ENCODE results near the gene LPP.
"Not testable (repeated sequence)": the region's sequence is repeated elsewhere in the genome, so short reads cannot be mapped to it uniquely, and the experiment has no call there.

The LPP gene

DNA sequence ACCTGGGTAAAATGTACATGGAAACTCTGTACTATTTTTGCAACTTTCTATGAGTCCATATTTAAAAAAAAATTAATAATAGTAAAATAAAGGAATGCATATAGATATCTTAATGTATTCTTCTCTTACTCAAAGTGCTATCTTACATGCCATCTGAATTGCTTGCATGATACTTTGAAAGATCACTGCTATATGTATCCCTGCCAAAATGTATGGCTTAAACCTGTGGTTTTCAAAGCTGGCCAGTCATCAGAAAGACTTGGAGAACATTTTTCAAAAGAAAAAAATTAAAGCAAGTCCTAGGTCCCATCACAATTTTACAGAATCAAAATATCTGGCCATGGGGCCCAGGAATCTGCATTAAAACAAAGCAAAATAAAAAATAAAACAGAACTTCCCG lies 262.1 kb downstream of the LPP start:
- DNase-seq = no peak

DNA sequence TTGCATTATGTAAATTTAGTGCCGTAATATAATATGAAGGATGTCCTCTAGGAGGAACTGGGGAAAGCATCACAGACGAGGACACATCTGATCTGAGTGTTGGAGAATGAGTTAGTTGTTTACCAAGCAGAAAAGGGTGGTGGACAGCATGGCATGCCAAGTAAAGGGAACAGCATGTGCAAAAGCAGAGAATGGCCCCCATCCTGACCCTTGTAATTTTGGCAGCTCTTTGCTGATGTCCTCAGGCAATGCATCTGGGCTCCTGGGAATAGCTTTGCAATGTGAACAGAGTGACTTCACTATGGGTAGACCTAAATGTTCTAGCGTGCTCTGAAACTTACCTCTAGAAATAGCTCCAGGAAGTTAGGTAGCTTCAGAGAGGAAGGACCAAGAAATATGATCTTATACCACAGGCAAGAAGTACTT lies 263.3 kb downstream of the LPP start:
- no peak for DNase-seq

DNA sequence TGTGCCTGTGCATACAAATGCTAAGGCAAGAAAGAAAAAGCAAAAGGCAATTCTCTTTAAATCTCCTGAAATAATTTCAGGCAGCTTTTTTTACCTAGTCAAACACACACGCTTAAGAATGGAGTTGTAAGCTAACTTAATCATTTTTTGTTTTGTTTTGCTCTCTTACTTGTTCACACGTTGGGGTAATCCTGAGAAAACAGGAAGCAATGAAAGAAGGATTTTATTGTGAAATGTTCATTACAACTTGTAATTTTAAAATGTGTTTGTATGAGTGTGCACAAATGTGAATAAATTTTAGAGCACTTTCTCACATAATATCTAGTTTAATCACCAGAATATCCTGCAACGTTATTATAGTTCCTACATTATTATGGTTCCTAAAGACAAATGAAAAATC lies 263.8 kb downstream of the LPP start:
- no peak for DNase-seq

DNA sequence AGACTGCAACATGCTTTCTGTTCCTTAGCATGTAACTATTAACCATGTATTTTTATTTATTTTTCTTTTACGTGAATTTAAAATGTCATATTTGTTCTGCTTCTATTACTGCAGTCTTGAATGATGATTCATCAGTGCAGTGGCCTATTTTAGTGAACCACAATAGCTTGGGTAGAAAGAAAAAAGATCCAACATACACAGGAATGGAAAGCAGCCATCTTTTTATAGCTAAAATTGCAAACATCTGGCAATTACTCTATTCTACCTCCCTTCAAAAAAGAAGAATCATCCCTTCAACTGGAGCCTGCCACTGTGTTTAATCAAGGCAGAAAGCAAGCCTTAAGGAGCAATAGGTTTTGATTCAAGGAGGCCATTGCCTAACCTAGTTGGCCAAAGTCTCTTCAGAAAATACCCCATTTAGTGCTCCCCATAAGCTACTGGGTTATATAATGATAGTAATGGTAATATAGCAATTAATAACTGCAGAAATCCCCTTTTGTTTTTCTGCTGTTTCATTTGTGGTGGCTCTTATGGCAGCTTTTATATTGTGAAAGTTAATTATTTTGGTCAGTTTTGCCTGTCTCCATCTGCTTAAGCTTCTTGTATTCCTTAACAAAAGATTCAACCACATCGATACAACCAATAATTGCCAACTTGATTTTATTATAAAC lies 267.3 kb downstream of the LPP start:
- DNase-seq = no peak

DNA sequence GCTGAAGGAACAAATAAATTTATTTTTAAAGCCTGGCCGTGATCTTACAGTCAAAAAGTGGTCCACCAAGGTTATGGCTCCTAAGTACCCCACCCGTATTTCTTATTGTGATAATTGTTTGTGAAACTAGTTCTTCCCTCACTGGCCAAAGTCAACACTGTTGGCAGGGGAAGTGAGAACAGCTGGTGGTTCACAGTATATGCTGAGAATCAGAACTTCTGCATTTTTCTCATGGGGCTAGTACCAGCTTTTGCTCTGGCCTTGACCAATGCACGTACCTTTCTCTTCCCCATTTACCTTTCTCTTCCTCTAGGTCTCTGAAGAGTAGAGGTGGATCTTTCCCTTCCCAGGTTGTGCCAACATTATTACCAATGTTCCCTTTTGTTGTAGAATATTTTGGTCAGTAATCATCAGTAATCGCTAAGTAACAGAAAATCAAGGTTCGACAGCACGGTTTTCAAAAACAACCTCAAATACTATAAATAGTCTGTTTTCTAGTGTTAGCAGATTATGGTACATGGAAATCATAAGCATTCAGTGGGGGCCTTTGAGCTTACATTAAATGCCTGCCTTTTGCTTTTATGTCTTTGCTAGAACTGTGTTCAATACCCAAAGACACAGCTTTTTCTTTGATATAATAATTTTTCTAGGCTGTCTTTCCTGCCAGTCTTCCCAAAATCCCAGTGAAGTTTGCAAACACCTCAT lies 268.0 kb downstream of the LPP start:
- DNase-seq = peak; percentile 65

DNA sequence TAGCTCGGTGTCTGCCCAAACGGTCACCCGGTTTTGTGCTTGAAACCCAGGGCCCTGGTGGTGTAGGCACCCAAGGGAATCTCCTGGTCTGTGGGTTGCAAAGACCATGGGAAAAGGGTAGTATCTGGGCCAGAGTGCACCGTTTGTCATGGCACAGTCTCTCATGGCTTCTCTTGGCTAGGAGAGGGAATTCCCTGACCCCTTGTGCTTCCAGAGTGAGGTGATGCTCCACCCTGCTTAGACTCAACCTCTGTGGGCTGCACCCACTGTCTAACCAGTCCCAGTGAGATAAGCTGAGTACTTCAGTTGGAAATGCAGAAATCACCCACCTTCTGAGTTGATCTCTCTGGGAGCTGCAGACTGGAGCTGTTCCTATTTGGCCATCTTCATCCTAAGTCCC lies 274.0 kb downstream of the LPP start:
- DNase-seq = not testable (repeated sequence)

DNA sequence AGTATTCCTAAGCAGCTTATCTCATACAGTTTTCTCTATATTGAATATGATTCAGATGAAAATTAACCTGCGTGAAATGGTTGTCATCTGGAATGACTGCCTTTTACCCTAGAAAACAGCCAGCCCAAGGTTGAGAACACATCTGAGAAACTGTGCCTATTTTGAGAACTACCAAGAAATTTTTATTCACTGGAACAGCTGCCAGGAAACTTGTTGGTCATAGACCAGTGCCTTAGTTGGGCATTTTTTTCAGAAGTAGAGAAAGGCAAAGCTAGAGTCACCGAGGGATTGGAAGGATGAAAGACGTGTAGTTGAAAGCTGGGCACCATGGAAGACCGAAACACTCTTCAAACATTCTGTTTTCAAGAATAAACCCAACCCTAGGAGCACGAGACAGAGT lies 277.1 kb downstream of the LPP start:
- no peak for DNase-seq

DNA sequence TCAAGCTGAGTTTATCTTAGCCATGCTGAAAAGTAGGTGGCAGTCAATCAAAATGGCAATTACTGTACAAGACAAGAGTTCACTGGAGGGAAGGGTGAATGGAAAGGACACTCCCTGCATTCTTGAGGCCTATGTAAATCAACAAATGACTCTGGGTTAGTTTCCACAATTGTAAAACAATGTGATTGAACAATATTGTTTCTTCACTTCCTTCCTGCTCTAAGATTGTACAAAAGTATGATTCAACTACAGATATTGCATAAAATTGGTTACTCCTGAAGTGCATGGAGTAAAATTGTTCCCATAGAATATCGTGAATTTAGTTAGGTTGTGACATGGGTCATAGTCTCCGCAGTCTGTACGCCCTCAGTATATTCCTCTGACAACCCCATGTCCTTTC lies 277.6 kb downstream of the LPP start:
- DNase-seq = peak; percentile 30

DNA sequence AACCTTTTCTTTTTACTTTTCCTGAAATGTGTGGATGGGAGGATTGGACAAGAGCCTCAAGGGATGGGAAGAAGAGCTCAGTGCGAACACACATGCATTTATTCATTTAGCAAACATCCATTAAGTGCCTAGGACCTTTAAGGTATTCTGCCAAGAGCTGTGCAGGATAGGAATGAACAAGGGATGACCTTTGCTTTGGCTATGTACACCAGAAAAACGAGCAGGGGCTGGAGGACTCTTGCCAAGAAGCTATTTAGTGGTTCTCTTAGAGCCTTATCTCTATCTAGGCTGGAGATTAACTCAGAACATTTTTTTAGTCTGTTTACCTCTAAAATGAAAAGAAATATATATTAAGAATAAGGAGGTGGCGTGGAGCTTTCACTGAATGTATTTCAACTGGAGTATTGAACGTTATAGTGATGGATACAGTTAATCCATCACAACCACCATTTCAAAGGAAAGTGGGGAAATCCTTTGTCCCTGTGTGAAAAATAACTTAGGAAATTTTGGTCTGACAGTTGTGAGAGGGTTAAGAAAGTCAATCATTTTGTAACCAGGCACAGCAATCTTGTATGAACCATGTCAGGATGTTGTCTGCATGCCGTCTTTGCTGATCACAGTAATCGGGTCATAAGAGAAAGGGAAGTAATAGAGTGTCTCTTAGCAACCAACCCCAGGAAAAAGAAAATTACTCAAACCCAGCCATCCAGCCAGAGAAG lies 279.0 kb downstream of the LPP start:
- DNase-seq = peak; percentile 39

DNA sequence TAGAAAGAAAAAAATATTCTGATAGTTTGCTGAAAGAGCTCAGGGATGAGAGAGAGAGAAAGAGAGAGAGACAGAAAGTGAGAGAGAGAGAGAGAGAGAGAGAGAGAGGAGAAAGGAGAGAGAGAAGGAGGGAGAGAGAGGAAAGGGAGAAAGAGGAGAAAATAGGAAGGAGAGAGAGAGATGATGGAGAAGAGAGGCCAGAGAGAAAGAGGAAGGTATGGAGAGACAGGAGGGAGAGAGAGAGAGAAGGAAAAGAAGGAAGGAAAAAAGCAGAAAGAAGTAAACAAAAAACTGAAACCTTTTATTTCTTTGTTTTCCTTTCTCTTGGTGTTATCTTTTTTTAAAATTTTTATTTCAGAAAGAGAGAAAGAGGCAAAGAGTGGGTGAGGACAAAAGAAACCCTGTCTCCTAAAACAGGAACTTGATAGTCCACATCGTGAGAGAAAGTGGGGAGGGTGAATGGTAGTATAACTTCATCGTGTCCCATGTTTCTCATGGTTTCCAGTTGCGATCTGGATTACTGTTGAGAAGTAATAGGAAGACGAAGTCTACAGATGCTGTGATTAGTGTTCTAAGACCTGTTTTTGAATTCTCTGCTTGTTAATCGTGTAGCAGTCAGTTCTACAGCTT lies 279.7 kb downstream of the LPP start:
- no peak for DNase-seq

DNA sequence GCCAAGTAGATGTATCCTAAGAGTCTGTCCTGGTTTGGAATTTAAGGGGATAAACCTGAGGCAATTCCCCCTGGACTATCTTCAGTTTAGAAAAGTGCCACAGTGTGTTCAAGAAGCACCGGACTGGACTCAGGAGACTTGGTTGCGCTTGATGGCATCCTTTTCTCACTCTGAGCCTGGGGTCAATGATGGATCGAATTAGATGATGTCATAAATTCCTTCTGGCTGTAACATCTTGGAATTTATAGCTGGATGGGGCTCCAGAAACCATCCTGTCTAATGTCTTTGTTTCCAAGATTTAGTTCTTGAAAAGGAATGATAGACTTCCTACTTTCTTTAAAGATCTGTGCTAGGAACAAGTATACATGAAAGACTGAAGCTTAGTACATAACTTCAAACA lies 280.6 kb downstream of the LPP start:
- DNase-seq = no peak

DNA sequence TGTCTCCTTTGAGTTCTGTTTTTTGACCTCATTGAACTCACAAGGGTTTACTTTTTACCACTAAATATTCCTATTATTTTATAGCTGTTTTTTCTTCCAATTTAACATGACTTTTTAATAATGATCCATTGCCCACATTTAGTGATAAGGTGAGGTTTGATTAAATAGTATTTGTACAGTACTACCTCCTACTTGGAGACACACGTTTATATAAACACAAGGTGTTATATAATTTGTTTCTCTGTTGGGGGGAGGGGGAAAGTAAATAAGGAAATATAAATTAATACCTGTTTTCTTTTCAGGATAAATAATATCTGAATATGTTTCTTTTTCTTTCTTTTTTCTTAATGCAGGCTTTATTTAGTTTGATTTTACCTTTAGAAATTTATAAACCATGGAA lies 281.3 kb downstream of the LPP start:
- no peak for DNase-seq

DNA sequence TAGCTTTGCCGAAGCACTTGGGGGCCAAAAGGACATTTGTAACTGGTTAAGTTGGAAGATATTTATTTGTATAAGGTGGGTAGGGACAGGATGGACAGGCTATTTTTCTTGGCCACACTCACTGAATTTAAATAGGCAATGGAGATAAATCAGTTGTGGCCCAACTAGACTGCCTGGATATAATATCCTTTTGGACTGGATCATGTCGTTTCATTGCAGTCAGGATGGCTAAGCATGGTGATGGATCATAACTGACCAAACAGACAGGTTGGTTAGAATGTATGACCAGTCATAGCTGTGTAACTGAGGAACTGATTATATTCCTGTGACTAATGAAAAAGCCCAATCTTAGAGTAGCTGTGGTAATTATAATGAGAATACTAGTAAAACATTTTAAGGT lies 284.0 kb downstream of the LPP start:
- no peak for DNase-seq

DNA sequence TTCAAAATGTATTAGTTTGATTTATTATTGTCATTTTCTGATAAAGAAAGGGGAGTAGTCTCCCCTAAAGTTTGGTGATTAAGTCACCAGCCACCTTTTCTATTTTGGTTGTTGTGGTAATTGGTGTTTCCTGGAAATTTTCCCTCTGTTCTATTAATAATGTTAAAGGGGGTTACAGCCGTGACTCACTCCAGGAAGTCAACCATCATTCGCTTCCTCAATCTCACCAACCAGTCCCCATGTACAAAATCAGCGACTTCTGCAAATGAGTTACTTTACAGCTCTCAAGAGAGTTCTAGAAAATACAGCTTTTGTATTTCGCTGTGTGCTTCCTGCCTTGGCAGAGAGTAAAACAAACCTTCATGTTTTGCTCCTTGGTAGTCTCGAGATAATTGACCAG lies 285.1 kb downstream of the LPP start:
- DNase-seq = peak; percentile 82

DNA sequence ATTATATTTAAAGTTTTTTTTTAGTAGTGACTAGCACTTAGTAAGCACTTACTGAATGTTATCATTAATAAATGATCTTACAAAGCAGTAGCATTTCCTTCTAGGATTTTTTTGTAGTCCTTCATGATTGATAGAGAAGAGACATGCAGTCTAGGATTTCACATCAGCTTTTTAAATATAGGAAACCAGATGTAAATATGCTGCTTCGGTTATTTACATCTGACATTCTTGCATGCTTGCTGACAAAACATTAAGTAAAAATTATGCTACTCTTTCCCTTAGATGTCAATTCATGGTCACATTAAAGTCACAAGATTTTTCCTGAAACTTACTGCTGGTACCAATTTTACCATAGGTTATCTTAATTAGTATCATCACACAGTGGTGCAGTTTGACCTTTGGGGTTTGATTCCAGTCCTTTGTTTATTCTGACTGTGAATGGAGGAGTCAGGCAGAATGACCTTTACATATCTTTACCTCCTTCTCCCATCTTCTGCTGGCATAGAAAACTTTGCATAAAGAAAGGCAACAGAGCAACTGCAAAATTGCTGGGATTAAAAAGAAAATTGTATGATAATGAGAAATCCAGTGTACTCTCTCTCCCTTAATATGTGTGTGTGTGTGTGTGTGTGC lies 286.5 kb downstream of the LPP start:
- DNase-seq = no peak

DNA sequence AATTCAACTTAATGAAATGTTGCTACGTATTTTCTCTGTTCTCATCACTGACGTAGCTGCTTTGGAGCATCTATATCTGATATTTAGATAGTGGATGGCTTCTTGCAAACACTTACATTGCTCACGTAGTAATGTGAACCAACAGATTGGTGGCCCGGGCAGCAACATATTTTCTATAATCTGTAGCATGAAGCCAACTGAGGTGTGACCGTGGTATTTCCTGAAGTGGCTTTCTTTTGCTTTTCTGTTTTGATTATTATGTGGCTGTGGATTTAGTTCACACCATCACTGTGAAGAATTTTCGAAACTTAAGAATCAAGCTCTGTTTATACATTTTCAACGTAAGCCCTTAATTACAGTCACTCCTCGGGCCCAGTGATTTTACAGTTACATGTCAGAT lies 288.5 kb downstream of the LPP start:
- no peak for DNase-seq

DNA sequence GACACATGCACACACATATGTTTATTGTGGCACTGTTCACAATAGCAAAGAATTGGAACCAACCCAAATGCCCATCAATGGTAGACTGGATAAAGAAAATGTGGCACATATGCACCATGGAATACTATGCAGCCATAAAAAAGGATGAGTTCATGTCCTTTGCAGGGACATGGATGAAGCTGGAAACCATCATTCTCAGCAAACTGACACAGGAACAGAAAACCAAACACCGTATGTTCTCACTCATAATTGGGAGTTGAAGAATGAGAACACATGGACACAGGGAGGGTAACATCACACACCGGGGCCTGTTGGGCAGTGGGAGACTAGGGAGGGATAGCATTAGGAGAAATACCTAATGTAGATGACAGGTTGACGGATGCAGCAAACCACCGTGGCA lies 291.2 kb downstream of the LPP start:
- DNase-seq = not testable (repeated sequence)

DNA sequence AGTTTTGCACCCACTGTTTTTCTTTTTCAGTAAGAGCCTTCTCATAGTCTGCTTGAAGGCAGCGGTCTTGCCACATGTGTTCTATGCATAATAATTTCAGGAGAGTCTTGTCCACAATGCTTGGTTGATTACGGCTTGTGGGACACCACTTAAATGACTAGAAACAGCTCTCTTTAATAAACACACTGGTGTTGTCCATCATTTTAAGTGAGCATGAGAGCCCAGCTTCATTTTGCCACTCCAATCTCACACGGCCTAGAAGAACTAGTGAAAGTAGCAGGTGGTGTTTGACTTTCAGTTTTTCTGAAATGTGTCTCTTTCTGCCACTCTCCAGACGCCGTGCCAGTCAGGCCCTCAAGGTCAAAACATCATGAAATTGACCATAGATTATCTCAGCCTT lies 292.1 kb downstream of the LPP start:
- no peak for DNase-seq

DNA sequence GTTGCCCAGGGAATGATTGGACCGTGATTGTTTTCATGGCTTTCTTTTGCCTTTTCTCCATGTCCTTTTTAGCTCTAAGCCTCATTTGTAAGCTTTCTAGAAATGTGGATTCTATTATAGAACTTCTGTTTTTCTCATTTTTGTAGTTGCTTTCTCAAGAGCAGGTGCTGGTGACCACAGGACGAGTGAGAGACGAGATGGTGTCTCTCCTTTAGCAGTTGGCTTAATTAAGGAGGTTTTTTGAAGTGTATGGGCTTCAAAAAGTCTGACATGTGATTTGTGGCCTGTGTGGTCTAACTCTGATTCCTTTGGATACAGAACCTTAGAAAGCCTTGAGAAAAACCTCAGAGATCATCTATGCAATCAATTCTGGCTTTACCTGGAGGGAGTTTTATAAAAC lies 292.8 kb downstream of the LPP start:
- no peak for DNase-seq

DNA sequence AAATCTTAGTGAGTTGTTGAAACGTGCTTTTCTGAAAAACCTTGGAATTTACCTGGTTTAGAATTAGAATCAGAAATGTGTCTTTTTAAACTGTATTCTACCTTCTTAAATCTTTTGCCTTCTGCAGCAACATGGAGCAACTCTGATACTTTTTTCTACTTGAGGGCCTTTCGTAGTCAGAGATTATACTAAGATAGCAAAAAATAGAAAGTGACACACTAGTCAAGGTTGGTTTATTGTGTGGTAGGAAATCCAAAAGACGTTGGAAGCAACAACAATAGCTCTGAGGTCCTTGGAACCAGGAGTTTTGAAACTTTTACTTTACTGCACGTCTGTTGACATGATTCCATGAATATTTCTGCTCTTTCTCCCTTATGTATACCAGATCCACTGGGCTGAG lies 294.9 kb downstream of the LPP start:
- no peak for DNase-seq

DNA sequence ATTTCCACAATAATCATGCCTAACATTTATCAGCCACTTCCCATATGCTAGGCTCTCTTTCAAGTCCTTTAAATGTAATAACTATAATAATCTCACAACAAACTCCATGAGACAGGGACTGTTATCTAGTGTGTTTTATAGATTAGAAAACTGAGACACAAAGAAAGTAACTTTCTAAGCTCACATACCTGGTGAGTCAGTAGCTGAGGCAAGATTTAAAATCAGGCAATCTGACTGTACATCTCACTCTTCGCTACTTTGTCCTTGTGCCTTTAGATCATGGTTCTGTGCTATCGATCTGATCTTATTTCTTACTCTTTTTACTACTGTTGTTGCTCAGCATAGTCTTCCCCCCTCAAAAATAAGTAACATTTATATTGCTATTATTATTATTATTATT lies 295.5 kb downstream of the LPP start:
- no peak for DNase-seq

DNA sequence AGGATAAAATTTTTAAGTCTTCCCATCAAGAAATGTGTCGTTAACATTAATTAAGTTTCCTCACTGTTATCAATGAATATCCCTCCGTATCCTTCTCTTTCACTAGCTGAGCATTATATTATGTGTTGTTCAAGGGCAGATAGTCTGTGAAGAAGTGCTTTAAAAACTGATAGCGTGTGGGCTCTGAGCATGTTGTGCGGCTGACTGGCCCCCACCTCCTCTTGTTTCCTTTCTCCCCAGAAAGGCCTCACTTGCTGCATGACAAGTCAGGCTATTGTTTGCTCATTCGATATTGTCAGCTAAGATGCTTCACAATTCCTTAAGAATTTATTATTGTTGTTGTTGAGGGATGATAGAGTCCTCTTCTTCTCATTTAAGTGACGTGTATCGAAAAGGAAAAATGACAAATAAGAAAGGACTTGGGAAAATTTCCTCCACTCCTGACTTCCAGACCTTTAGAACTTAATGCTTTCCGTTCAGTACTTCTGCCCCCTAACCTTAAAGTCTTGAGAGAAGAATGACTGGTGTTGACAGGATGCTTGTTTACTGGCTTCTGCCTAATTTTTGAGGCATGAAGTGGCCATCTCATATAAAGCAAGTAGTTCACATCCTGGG lies 298.3 kb downstream of the LPP start:
- no peak for DNase-seq
